H7 (cell line): ENCODE data around the gene KRTAP7-1. TPM values are rescaled to one million over a fixed set of nuclear protein-coding genes. Genes with fewer than 3 reads are reported as not detected.

Experiments used
- DNase-seq: peaks from one replicate; pipeline ENCODE4 v3.0.0; 2012
- H3K27me3 ChIP-seq: 2 replicates; pipeline ENCODE4 v1.6.0; 2011; ENCODE audit warnings: mild to moderate bottlenecking, low read length; ENCODE audit not compliant: control insufficient read depth, insufficient read depth
- H3K36me3 ChIP-seq: replicated peaks from 2 replicates; pipeline ENCODE4 v1.5.1; 2011; ENCODE audit warnings: low read length; ENCODE audit not compliant: control insufficient read depth, insufficient read depth
- H3K4me3 ChIP-seq: 2 replicates; pipeline ENCODE4 v1.5.1; 2011; ENCODE audit warnings: low read depth, mild to moderate bottlenecking, control low read depth, low read length, moderate library complexity; ENCODE audit not compliant: insufficient read depth
- total RNA-seq: library from RNA; depleted of rRNA; stranded (reverse); fragments of >200 nt; shearing (Covaris generic); gene quantifications from 2 replicates; pipeline ENCODE4 v1.2.3, GENCODE V29; 2014; rRNA removed

Gene KRTAP7-1, protein sequence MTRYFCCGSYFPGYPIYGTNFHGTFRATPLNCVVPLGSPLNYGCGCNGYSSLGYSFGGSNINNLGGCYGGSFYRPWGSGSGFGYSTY
- not detected in 2 replicates for total RNA-seq

DNA sequence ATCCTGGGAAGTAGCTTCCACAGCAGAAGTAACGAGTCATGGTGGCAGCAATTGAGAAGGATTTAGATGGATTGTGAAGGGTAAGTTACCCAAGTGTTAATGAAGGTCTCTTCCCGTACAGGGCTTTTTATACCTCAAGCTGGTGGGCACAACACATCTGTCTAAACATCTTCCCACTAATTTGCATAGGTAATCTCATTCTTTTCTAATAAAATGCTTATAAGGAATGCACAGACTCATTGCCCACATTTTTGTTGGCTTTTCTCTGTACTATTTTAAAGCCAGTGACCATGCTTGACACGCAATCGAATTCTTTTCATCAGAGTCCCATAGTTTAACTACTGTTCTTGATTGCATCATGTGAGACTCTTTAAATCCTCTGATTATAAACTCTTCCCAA, at the start of gene KRTAP7-1:
TSS of gene KRTAP7-1 (minus strand) at position 101 of the 400 bp plus-strand sequence. CDS start at position 40, 61 bp downstream.
- Histone ChIP-seq H3K27me3 (no peaks in the 10 kb centered on the region), H3K4me3 (no peak within 1 kb of the TSS), H3K36me3 (no peaks in the 10 kb centered on the region)
- no peak for DNase-seq

DNA sequence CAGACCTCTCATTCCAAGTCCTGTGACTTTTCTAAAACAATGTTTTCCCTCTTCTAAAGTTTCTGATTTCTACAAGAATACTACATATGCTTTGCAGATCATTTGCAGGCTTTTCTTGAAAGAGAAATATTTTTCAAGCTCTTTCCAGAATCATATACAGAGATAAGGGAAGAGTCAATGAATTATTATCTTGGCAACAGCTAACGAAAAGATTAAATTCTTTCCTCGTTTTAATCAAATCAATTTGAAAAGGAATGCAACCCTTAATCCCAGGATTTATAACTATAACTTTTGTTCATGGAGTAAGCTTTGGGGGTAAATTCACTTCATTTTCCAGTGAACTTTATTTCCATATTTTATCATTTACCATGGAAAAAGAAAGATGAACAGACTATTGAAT, 45.0 kb upstream of the KRTAP7-1 start:
- DNase-seq, result no peak
- H3K36me3 ChIP-seq, result no peaks in the 10 kb centered on the region
- no peak overlapping the region for H3K4me3 ChIP-seq

GRCh38 chr21:30847627-30848500, 18.3 kb upstream of the KRTAP7-1 start:
- Histone ChIP-seq H3K27me3 (no peaks in the 10 kb centered on the region), H3K4me3 (no peak overlapping the region), H3K36me3 (no peaks in the 10 kb centered on the region)
- DNase-seq, result no peak

More for the DNA sequence above, 45.0 kb upstream of the KRTAP7-1 start:
- H3K27me3 ChIP-seq, result no peaks in the 10 kb centered on the region

- Histone ChIP-seq H3K36me3 (no peaks in the 10 kb centered on the region), H3K27me3 (no peaks in the 10 kb centered on the region), H3K4me3 (no peak overlapping the region)
- DNase-seq, result no peak
Observed at GRCh38 chr21:30842990-30843389, 13.4 kb upstream of the KRTAP7-1 start.

DNA sequence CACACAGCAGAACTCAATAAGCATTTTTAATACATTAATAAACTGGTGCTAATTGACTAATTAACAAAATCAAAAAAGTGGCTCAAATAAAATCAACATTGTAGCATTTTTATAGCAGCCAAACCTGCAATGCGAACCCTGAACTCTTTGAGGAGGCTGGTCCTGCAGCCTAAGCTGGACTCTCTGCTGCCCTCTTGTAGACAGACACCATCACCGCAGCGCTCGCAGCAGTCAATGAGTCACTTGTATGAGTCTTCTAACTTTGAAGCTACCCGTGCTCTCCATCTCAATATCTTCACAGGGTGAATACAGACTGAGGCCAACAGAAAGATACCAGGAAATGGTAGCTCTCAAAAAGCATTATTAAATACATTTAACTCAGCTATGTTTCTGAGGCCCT, 9.7 kb upstream of the KRTAP7-1 start:
- H3K36me3 ChIP-seq, result no peaks in the 10 kb centered on the region
- H3K4me3 ChIP-seq, result no peak overlapping the region
- H3K27me3 ChIP-seq, result no peaks in the 10 kb centered on the region
- peak; percentile 43 for DNase-seq

- Histone ChIP-seq H3K36me3 (no peaks in the 10 kb centered on the region), H3K27me3 (no peaks in the 10 kb centered on the region), H3K4me3 (no peak overlapping the region)
- no peak for DNase-seq
Observed at GRCh38 chr21:30838536-30838935, 9.0 kb upstream of the KRTAP7-1 start.

DNA sequence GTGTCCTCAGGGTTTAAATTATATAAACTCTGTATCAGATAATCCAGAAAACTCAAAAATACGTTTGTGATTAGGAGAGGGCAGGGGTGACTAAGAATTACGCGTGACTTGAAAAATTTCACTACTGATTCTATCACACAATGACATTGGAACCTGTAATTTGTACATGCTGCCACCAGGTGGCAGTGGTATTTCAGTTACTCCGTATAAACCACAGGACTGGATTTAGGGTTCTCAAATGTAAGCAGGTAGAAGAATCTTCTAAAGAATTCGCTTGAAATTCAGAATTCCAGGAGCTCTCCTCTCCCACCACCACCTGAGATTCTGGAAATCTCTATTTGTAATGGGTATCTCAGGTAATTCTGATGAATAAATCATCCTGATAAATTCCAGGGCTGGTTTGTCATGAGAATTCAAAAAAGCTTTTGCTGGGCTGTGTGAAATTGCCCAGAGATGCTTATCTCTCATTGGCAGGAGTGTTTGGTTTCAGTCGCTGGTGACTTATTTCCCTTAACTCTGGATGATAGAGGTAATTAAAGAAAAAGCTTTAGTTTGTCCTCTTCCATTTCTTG, 1.7 kb upstream of the KRTAP7-1 start:
- Histone ChIP-seq H3K36me3 (no peaks in the 10 kb centered on the region), H3K27me3 (no peaks in the 10 kb centered on the region), H3K4me3 (no peak overlapping the region)
- peak; percentile 51 for DNase-seq

DNA sequence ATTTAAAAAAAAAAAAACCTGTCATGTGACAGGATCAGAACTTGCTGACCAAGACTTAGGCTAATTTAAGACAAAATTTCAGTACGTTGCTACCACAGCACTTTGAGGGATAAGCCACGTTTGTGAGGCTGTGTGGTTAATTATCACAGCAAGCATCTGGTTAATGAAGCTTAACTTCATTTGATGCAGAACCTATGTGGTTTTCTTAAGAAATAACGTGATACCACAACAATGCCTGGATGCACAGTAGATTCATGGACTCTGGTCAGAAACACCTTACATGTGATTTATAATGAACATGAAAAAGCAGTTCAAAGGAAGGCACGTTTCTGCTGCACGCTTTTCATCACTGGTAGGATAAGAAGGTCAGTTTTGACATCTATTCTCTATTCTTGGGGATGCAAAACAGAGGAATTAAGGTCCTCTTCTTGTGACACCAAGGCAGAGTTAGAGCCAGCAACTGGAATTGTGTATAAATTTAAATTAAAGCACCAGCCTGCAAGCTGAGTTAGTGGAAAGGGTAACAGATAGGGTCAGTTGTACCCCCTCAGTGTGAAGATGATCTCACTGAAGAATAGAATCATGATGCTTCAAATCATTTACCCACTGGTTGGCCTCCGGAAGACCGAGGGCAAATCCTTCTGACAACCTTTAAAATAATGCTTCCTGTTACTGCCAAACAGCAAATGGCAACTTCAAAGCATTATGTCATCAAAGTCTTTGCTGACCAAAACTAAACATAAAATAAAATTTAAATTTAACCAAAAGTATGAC, 10.5 kb downstream of the KRTAP7-1 start:
- DNase-seq, result no peak
- no peak overlapping the region for H3K4me3 ChIP-seq
- no peaks in the 10 kb centered on the region for H3K27me3 ChIP-seq
- H3K36me3 ChIP-seq, result no peaks in the 10 kb centered on the region

DNA sequence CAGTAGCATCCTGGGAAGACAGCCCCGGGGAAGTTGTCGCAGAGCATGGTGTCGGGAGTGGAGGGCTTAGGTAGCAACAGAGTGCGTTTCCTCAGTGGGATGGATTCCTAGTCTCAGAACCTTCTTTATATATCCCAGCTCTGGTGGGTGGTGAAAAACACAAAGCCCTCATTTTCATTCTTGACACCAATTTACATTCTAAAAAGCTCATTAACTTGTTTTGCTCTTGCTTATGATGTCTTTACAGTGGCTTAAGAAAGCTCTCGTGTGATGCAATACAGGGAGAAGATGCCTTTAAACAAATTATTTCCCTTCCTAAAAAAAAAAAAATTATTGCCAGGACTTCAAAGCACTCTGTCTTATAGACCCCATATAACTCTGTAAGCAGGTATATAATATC, 16.4 kb downstream of the KRTAP7-1 start, which contains the start of gene KRTAP8-1:
TSS of gene KRTAP8-1 (minus strand) at position 101 of the 400 bp plus-strand sequence. CDS start at position 47, 54 bp downstream.
- Histone ChIP-seq H3K4me3 (no peak within 1 kb of the TSS), H3K36me3 (no peaks in the 10 kb centered on the region), H3K27me3 (no peaks in the 10 kb centered on the region)
- DNase-seq, result no peak

DNA sequence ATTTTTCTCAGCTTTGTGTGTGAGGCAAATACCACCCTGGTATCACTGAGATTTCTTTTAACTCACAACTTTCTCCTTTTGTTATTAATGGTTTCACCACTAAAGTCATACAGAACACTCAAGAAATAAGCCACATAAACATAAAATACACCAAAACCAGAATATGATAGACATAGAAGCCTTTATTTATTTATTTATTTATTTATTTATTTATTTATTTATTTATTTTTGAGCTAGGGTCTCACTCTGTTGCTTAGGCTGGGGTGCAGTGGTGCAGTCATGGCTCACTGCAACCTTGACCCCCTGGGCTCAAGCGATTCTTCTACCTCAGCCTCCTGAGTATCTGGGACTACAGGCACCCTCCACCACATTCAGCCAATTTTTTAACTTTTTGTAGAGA, 29.0 kb downstream of the KRTAP7-1 start:
- DNase-seq, result no peak
- Histone ChIP-seq H3K4me3 (no peak overlapping the region), H3K27me3 (no peaks in the 10 kb centered on the region), H3K36me3 (no peaks in the 10 kb centered on the region)

DNA sequence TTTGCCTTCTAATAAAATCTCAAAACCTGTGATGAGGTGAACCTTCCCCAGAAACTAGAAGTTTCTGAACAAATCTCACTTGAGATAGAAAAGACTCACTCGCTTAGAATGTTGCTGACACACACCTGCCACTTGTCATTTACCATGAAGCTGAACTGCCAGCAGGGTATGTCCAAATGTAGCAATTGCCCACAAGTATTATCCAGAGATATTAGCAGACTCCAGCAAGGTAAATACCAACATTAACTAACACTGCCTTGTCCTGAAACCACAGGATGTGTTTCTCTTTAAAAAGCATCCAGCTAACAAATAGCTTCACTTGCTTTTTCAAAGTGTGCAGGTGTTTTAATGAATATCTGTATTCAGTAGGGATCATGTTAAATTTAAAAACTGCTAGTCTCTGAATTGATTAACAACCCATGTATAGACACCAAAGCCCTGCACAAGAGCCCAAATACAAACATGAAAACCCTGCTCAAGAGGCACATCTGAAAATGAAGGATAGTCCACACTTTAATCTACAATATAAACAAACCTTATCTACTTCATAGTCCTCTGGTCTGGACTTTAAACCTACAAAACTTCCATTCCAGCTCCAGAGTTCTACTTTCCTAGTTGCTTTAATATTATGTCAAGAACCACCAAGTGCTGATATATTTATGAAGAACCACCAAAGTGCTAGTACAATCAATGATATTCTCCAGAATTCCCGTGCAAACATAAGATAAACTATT, 35.8 kb downstream of the KRTAP7-1 start:
- Histone ChIP-seq H3K36me3 (no peaks in the 10 kb centered on the region), H3K27me3 (no peaks in the 10 kb centered on the region), H3K4me3 (no peak overlapping the region)
- no peak for DNase-seq

- DNase-seq, result no peak
- Histone ChIP-seq H3K36me3 (no peaks in the 10 kb centered on the region), H3K4me3 (no peak overlapping the region), H3K27me3 (no peaks in the 10 kb centered on the region)
Observed at GRCh38 chr21:30779249-30779648, 50.3 kb downstream of the KRTAP7-1 start.
